GM19452 (cell line): ENCODE data around the gene THADA.

Source experiments
- ATAC-seq: cut with Tn5 transposase; IDR thresholded peaks from one replicate; pipeline ENCODE4 v1.9.1; 2021; ENCODE audit not compliant: unreplicated experiment

The THADA gene

DNA sequence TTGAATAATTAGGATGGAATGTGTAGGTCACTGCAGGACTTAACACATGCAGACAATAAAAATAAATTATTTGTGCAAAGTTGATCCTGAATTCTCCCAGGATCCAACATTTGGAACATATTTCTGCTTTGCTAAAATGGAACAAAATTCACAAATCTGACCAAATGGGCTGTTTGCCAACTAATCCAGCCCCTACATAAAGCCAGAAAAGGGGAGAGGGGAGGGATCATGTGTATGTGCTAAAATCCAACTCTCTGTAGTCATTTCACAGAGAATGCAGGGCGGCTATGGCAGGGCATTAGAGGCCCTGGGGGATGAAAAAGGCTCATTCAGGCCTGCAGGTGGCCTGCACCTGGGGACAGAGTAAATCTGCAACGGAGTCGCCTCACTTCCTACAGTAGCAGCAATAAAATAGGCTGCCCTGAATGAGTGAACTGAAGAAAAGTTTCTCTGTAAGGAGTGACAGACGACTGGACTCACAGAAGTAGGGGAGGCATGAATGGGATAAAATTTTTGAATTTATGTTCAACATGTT, 365.4 kb downstream of the THADA start:
- ATAC-seq = no peak

DNA sequence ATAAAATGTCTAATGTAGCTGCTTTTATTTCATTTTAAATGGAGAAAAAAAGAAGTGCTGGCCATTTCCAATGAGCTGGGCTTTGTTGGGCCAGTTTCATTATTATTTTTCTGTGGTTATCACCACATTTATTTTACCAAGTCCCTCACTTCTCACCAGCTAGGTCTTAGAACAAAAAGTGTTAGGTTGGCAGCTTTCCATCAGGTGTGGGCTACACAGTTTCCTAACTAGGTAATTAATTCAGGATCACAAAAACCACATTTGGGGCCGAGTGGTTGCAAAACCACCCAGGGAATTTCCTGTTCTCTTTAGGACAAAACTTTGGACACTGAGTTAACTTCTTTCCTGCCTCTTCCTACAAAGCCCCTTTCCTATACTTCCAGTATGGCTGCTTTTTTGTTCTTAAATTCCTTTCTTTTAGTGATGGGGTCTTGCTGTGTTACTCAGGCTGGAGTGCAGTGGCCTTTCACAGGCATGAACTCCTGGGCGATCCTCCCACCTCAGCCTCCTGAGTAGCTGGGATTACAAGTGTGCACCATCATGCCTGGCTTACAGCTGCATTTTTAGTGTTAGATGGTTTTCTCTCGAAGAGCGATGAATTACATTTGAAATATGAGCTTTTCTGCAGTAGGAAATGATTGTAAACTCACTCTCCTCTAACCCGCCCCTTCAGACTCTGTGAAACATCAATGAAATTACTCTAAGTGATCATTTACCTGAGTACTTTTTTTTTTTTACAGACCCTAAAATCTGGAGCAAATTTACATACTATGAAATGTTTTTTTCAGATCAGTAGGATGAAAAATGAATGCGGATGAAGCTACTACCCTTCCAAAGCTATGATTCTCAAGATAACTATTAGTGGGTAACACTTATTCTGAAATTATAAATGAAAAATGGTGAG, 366.8 kb downstream of the THADA start:
- ATAC-seq = no peak

DNA sequence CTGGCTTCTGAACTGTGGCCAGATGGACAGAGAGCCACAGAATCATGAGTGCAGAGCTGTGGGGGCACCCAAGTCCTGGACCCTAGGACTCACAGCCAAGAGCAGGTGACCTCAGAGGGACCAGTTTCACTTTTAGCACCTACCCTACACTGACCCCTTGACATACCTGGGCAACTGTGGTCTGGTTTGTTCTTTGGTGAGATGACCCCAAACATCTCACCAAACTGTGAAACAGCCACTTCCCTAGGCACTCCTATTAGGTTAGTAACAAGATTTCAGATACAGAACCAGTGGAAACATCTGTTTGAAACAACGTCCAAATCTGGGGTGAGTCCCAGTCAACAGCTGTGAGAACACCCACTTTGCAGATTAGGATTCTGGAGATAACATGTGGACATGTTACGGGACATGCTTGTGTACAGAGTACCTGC, 367.5 kb downstream of the THADA start:
- no peak for ATAC-seq

DNA sequence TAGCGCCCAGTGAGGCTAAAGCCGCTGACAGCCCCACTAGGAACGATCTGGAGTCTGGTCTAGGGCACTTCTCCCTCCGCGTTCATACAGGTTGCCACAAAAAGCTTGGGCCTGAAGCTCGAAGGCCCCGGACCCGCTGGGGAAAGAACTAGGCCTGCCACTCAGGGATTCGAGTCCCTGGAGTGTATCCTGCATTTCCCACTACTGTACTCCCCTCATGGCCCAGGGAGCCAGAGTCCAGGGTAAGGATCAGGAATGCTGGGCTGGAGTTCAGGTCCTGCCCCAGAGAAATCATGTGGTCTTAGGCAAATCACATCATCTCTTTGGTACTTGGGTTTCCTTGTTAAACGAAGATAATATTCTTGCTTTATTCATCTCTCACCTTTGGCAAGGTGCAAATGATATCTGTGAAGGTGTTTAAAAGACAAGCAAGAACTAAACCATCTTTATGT, 368.0 kb downstream of the THADA start:
- ATAC-seq = no peak

DNA sequence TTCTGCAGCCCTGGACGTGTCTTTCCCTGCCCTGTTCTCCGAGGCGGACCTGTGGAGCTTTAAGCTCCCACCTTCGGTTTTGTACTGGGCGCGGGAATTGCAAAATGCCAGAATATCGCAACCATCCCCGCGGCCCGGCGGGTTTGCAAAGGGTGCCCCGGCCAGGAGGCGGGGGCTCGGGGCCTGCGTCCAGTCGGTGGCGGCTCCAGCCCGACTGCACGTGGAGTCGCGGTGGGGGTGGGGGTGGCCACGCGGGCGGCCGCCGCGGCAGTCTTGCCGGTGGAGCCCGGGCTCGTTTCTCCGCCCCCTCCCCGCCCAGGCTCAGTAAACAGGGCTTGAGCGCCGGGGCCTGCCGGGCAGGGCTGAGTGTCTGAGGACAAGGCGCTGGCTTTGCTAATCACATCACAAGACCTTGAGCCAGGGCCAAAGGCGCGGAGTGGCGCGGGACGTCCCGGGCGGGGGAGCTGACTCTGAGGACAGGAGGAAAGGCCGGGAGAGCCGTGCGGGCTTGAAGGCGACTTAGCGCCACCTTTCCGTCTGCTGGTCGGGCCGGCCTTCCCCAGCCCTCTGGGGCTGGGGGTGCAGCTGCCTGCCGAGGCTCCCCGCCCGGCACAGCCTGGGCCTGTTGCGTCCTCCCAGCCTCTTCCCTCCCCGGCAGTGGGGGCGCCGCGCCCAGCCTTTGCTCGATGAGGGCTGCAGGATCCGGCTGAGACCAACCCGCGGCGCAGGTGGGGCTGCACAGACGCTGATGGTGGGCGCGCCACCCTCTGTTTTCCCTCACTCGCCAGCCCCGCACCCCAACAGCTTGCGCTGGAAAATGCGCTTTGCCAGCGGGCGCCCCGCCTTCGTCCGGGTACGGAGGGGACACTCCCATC, 368.6 kb downstream of the THADA start:
- ATAC-seq = peak; percentile 10

DNA sequence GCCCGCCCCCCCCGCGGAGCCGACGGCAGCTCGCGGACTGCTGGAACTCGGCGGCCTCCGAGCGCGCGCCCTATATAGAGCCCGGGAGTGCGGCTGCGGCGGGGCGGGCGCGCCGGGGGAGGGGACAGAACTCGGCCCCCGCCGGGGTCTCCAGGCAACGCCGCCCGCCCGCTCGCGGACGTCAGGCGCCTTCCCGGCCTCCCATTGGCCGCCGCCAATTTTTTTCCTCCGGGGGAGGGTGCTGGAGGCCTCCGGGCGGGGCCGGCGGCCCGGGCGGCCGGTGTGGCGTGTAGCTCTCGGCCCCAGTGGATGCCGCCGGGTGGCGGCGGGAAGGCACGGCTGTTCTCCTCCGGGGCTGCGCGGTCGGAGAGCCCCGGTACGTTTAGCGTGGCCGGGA, 369.3 kb downstream of the THADA start, which contains the start of gene ZFP36L2:
TSS of gene ZFP36L2 (minus strand) at position 49 of the 397 bp plus-strand sequence. CDS start 291 bp downstream, outside the sequence.
- ATAC-seq = peak; percentile 56

DNA sequence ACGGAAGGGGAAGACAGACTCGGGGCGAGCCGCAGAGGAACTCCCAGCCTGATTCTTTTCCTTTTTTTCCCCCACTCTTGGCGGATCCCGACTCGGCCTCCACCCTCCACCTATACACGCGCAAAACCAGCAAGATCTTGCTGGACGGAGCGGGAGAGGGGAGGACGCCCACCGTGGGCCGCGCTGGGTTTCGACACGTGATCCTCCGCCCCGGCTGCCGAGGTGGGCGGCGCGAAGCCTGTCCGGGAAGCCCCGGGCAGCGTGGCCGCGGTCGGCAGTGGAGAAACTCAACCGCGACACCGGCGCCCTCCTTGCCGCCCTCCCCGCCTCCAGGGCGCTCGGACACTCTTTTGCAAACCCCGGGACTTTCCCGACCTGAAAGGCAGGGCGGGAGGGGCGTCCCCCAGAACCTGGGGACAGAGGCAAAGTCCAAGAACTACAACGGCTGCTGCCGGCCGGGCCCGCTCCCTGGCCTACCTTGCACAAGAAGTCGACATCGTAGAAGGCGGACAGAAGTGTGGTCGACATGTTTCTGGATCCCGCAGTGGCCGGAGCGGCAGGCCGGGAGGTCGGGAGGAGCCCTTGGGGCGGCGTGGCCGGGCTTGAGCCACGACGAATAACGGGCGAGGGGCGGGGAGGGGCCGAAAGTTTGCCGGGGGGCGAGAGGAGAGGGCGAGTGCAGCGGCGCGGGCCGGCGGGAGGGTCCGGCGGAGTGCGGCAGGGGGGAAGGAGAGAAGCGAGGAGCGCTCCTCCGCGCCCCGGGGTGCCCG, 369.9 kb downstream of the THADA start:
- peak; percentile 21 for ATAC-seq

DNA sequence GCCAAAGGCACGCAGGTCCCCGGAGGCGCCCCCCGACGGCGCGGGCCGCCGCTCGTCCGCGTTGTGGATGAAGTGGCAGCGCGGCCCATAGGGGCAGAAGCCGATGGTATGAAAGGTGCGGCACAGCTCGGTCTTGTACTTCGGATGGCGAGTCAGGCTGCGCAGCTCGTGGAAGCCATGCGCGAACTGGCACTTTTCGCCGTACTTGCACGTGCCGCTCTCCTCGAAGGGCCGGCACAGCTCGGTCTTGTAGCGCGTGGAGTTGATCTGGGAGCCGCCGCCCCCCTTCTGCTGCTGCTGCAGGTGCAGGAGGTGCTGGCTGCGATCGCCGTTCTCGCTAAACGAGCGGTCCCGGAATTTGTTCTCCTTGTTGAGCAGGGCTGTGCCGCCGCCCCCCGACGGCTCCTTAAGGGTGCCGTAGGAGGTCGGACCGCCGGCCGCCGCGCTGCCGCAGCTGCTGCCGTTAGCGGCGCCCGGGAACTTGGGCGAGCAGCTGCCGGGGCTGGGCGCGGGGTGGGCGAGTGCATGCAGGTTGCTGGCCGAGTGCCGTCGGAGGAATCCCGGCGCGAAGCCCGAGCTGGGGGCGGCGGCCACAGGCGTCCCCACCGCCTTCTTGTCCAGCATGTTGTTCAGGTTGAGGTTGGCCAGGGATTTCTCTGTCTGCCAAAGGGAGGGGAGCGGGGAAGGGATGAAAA, 370.6 kb downstream of the THADA start:
- no peak for ATAC-seq

DNA sequence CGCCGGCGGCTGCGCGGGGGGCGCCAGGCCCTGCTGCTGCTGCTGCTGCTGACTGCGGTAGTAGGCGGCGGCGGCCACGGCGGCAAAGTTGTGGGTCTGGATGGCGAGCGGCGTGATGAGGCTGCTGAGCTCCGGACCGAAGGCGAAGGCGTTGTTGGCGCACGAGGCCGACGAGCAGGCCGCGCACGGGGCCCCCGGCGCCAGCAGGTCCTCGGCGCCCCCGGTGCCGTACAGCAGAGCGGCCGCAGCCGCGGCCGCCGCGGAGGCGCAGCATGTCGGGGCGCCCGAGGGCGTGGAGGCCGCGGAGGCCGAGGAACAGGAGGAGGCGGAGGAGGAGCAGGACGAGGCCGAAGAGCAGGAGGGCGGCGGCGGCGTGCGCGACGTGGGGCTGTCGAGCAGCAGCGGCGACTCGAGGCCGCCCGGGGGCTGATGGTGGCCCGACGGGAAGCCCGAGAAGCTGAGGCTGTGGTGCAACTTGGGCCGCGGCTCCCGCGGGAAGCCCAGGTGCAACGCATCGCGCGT, 371.2 kb downstream of the THADA start:
- ATAC-seq = no peak

DNA sequence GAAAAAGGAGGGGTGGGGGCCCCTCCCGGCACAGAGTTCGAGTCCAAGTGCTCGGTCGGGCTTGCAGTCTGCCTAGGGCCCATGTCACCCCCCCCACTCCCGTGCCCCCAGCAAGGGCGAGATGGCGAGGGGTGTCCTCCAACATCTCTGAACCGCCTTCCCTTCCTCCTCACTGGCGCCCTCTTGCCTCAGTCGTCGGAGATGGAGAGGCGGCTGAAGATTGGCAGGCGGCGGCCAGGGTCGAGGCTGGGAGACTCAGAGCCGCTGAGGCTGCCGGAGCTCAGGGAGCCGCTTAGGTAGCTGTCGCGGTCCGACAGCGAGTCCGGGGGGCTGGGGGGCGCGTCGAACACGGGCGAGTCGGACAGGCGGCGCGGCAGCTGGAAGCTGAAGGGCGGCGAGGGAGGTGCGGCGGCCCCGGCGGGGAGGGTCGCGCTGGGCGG, 371.7 kb downstream of the THADA start:
- ATAC-seq = no peak

DNA sequence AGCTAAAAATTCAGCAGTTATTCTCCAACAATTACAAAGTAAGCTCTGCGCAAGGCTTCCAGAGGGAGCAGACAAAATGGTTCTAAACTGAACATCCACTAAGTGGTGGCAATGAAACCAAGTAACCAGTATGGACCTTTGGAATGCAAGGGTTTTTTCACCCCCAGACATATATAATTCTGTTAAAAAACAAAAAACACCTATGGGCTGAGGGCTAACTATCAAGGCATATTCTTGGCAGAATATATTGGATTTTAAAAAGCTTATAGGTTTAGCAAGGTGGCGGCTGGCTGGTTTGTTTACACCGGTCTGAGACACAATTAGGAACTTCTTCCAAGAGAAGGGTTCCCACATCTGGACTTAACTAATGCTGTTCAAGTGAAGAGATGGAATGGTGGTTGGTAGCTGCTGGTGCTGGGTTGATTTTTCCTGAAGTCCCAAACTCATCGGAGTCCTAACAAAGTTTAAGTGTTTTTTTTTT, 372.3 kb downstream of the THADA start:
- no peak for ATAC-seq

DNA sequence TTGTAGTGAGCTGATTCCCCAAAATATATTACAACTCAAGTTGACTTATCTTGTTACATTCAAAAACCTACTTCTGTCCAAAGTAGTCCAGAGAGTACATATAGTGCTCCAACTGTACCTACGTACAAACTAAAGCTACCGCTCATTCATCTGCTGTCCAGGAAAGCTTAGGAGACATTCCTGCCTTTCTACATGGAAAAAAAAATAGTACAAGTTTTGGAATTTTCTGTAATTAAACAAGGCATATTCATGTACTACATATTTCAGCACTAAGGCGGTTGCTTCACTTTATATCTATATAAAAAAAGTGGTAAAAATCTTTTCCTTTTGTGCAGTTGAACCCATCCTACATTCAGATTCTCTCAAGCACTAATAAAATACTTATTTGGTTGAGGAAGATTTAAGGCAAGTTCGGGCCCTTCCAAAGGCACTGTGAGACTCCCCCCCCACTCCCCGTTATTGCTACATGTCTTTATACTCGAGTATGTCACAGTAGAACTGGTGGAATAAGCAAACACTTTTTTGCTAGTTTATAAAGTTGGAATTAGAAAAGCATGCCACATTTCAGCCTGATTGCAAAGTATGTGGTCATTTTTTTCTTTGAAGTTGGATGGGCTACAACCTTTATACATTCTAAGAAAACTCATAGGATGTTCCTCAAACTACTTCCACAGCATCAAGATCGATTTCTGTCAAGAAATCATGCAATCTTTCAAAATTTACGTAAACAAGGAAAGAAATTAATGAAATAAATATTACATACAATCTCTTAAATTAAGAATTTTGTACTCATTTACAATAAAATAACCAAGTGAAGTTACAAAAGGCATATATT, 373.1 kb downstream of the THADA start:
- ATAC-seq = no peak

DNA sequence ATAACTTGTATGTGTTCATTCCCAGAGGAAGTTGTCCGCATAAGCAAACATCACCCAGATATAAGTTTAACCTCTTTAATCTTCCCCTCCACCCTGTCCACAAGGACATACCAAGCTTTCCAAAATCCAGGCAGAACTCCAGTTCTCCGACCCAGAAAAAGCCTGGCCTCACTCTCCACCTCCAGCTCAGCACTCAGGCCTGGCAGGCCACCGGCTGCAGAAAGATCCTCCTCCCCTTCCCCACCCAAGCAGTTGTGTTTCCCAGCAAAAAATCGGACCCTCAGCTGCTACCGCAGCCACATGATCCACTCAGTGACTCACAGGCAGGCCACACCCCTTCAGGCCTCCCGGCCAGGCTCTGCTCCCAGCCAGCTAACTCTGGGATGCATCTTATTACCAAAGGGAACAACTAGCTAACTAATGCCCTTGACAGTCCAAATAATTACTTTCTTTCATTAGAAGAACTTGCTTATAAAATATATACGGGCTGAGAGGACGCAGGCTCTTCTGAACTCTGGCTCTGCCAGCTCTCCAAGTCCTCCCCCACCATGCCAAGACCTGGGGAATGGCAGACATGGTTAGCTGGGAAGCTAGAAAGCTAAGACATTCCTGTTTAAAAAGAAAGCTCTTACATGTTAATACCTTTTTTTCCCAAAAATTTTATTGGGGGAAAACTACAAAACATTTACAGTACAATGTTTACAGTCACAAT, 373.9 kb downstream of the THADA start:
- ATAC-seq = no peak

DNA sequence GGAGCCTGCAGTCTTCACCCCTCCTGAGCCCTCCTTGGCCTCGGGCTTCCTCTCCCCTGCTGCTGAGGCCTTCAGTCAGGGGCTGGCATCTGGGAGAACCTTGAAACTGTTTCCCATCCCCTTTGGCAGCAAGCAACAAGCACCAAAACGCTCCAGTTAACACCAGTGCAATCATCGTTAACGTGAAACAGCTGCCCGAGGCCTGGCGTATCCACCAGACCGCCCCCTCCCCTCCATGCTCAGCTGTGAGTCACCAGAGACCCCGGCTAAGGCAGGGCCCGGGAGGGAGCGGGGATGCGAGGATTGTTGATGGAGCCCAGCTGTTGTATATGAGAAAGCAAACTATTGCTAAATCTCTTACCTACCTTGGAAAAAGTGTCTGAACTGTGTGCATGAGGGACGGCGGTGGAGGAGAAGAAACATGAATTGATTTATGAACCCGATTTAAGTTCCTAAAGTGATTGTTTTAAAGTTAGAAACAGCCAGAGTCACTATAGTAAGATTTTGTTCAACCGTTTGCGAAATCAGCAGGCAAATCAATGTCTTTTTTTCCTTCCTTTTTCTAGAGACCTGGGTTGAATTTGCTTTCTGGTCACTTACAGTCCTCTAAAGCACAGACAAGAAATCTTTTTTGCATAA, 374.6 kb downstream of the THADA start:
- no peak for ATAC-seq

DNA sequence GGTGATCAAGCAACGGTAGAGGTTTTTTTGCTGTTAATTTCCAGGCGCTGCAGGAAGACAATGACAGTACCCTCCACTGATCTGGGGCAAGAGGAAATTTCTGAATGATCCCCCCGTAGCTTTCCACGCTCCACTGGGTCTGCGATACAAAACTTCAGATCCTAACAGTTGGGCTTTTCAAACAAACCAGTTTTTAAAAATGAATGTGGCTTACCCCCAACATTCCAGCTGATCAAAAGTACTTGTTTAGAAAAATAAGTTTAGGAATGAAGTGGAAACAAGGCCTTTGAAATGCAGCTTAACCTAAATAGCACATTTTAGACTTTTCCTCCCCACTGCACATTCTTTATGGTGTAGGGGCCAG, 375.1 kb downstream of the THADA start:
- ATAC-seq = no peak

DNA sequence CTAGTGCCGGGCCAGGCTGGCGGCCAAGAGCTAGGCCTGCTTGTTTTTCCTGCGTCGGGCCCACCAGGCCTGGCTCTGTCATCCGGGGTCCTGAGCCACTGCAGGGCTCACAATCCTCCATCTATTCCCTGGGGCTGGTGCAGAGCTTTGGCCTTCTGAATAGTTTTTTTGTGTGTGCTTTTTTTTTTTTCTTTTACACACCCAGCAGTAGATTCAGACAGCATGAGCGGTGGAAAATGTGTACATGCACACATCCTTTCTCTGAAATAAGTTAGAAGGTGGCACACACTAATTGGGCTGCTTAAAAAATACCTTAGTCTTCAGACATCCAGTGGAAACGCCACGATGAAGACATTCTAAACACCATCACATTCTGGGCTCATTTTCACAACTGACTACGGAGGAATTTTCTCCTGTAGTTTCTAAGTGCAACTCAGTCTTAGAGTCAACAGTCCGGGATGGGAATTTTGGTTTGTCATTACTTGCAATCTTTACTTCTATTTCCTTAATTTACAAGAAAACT, 375.5 kb downstream of the THADA start:
- no peak for ATAC-seq
